ENCODE results near the gene FAM20B.

DNA sequence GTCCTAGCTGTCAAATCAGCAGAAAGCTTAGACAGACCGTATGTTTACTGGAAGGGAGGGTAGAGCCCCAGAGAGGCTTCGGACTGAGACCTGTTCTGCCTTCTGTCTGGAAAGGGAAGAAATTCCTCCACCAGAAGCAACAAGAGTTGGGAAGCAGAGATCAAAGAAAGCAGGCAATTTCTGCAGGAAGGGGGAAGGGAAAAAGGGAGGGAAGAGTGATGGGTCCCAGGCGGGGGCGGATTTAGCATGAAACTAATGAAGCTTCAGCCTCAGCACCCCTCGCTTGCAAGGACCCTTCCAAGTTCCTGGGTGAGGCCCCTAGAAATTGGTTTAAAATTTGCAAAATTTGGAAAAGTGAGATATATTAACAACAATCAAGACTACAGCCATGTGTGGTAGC lies 26.6 kb upstream of the FAM20B start:
- TF ChIP-seq, protein P1, sequence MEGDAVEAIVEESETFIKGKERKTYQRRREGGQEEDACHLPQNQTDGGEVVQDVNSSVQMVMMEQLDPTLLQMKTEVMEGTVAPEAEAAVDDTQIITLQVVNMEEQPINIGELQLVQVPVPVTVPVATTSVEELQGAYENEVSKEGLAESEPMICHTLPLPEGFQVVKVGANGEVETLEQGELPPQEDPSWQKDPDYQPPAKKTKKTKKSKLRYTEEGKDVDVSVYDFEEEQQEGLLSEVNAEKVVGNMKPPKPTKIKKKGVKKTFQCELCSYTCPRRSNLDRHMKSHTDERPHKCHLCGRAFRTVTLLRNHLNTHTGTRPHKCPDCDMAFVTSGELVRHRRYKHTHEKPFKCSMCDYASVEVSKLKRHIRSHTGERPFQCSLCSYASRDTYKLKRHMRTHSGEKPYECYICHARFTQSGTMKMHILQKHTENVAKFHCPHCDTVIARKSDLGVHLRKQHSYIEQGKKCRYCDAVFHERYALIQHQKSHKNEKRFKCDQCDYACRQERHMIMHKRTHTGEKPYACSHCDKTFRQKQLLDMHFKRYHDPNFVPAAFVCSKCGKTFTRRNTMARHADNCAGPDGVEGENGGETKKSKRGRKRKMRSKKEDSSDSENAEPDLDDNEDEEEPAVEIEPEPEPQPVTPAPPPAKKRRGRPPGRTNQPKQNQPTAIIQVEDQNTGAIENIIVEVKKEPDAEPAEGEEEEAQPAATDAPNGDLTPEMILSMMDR (IDR thresholded peaks at IDR 0.05 in 4 of 5, conservative IDR thresholded peaks at IDR 0.05 in 1 of 5), result no peak
- no peak for TF ChIP-seq POLR2A (IDR thresholded peaks at IDR 0.05)

Measured in gastrocnemius medialis (tissue), 4 donors.